HG02763 (cell line): ENCODE measurements around the gene BMERB1.
"Not testable (repeated sequence)": the region's sequence is repeated elsewhere in the genome, so short reads cannot be mapped to it uniquely, and the experiment has no call there.

Experiments used
- ATAC-seq: cut with Tn5 transposase; IDR thresholded peaks from one replicate; pipeline ENCODE4 v1.9.1; 2021; ENCODE audit warnings: mild to moderate bottlenecking, moderate library complexity; ENCODE audit not compliant: unreplicated experiment

BMERB1 gene

DNA sequence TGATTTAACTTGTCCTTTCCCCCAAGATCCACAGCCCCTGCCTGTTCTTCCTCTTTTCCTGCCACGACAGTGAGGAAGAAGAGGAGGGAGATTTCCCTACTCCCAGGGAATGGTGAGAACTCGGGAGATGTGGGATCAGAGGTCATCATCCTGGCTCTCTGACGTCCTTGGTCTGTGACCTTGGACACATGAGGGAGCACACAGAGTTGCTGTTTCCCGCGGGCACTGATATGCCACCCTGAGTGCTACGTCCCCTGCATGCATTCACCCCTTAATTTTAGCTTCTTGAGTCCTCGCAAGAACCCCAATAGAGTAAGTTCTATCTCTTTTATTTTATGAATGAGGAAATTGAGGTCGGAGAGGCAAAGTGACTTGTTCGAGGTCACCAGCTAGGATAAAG is 85.4 kb downstream of the BMERB1 start:
- ATAC-seq, result no peak

GRCh38 chr16:15521390-15521757 is 87.0 kb downstream of the BMERB1 start:
- ATAC-seq, result no peak

DNA sequence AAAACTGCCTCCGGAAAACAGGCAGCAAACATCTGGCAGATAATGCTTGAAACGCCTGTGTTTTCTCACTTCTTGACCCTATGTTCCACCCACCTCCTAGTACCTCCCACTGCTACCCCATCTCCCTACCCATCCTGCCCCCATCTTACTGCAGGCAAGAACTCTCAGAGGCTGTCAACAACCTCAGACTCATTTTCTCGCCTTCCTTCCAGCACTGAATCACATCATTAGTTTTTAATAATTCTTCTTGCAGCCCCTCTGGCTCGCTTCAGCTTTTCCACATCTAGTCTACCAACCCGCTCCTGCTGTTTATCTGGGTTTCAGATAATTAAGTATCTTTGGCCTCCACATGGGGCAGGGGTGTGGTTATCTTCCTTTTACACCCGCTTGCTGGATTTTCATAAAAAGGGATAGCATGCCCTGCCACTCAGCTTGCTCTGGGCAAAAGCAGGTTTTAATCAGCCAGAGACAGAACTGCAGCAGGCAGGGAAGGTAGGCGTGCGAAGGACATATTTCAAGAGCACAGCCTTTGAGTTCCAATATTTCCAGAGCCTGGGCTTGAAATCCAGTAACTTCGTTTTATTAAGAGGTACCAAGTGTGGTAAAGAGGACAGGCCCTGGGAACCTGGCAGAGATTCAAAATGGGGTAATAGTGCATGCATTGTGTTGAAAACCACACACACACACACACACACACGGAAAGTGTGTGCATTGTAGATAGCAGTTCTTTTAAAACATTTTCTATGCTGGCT is 87.5 kb downstream of the BMERB1 start:
- ATAC-seq, result no peak

DNA sequence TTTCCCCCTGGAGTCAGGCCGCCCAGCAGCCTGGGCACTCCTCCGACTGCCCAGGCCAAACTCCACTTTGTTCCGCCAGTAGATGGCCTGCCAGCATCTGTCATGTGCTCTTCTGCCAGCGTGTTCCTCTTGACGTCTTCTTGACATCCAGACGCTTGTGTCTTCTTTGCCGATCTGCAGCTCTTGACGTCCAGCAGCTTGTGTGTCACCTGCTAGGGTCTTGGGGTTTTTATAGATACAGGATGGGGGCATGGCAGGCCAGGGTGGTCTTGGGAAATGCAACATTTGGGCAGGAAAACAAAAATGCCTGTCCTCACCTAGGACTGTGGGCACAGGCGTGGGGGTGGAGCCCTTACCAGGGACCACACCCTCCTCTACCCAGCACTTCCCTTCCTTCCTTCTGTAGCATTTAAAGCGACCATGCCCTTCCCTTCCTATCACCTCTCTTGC is 88.7 kb downstream of the BMERB1 start:
- ATAC-seq, result no peak

DNA sequence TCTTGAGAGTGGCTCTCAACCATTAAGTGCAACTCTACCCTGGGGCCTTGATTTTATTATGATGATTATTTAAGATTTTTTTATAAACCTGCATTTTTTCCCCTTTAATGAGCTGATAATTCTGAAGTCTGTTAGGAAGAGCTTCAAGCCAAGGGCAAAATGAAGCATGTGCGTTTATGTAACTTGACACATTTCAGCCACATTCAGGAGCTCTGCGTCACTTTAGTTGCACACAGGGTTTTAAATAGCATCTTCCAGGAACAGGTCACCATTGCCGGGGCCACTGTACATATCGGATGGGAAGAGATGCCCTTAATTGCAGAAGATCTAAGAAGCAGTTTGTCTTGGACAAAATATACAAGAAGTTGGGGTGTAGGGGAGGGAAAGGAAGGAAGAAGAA is 89.6 kb downstream of the BMERB1 start:
- ATAC-seq, result no peak

DNA sequence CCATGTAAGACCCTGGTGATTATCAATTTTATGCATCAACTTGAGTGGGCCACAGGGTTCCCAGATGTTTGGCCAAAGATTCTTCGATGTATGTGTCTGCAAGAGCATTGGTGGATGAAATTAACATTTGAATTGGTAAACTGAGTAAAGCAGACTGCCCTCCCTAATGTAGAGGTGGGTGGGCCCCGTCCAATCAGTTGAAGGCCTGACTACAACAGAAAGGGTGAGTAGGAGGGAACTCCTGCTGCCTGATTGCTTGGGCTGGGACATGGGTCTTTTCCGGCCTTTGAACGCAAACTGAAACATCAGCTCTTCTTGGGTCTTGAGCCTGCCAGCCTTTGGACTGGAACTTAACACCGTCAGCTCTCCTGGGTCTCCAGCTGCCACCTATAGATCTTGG is 90.6 kb downstream of the BMERB1 start:
- no peak for ATAC-seq

GRCh38 chr16:15526097-15526496 is 91.7 kb downstream of the BMERB1 start:
- no peak for ATAC-seq

- ATAC-seq, result no peak
Observed at GRCh38 chr16:15526731-15527130, 92.3 kb downstream of the BMERB1 start.

GRCh38 chr16:15529673-15530072 is 95.3 kb downstream of the BMERB1 start:
- no peak for ATAC-seq

DNA sequence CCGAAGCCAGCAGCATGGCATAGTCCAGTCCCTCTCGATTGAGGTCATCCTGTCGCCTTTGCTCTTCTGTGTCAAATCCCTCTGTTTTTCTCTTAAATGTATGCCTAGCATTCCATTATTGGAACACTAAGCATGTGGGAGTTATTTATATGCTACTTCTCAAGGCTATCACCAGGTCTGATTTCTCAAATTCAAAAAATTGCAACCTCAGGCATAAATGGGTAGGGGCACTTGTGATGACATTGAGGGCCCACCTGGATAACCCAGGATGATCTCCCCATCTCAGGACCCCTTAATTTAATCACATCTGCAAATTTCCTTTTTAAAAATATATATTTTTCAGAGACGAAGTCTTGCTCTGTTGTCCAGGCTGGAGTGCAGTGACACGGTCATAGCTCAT is 95.7 kb downstream of the BMERB1 start:
- ATAC-seq, result no peak

DNA sequence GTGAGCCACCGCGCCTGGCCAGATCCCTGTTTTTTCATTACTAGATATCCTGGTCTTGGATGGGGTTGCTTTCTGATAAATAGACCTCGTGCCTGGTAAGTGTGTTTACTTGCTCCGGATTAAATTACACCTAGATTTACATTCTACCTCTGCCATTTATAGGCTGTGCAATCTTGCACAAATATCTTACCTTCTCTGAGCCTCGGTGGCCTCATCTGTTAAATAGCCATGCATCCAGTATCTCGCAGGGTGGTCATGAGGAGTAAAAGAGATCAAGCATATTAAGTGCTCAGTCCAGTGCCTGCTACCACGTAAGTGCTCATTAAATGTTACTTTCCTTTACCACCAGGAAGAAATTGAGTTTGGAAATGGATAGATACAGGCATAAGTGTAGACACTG is 98.4 kb downstream of the BMERB1 start:
- ATAC-seq, result no peak

DNA sequence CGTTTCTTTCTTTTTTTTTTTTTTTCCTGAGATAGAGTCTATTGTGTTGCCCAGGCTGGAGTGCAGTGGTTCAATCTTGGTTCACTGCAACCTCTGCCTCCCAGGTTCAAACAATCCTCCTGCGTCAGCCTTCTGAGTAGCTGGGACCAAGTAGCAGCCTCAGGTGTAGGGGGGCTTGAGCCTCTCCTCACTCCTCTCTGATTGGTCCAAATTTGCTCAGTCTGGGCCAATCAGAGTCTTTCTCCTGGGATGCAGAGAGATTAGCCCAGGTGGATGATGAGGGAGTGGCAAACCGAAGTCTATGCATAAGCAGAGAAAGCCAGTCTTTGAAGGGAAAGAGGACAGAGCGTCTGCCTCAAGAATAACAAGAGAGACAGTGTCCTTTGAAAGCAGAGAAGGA is 99.0 kb downstream of the BMERB1 start:
- no peak for ATAC-seq

- ATAC-seq, result no peak
Observed at GRCh38 chr16:15535772-15536171, 101.4 kb downstream of the BMERB1 start.

DNA sequence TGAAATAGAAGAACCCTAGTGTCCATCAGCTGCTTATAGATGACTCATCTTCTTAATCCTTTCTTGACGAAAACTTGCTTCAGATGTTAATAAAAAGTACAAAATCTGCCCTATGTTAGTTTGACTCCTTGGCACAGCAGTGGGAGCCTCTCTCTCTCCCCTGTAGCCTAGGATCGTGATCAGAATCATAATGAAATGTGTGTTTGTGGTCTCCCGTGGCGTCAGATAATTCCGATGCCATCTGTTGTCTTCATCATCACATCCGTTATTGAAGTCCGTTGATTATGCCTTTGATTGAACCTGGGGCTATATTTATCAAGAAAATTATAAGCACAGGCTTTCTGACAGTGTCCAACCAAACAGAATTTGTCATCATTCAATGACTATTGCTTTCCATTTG is 102.5 kb downstream of the BMERB1 start:
- no peak for ATAC-seq

DNA sequence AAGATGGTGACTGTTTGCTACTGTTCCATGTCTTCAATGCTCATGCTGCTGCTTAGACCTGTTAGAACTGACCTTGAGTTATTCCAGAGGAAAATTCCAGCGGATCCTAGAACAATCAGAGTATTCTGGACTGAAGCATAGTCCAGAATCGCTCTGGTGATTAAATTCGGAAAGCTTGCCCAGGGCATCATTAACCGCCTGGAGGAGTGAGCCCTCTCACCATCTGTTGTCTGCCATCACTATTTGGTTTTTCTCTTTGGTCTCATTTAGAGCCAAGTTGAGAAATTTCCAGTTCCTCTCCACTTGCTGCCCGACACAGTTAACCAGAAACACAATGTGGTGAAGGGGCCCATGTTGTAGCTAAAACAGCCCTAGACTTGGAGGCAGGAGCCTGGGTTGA is 104.1 kb downstream of the BMERB1 start:
- ATAC-seq, result no peak

DNA sequence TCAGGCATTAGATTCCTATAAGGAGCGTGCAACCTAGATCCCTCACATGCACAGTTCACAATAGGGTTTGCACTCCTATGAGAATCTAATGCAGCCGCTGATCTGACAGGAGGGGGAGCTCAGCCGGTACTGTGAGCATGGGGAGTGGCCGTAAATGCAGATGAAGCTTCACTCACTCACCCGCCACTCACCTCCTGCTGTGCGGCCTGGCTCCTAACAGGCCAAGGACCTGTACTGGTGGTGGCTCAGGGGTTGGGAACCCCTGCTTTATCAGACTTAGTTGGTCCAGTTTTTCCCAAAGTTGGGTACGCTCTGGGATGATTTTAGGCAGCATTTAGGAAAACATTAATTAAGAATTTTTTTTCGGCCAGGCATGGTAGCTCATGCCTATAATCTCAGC is 104.8 kb downstream of the BMERB1 start:
- no peak for ATAC-seq

DNA sequence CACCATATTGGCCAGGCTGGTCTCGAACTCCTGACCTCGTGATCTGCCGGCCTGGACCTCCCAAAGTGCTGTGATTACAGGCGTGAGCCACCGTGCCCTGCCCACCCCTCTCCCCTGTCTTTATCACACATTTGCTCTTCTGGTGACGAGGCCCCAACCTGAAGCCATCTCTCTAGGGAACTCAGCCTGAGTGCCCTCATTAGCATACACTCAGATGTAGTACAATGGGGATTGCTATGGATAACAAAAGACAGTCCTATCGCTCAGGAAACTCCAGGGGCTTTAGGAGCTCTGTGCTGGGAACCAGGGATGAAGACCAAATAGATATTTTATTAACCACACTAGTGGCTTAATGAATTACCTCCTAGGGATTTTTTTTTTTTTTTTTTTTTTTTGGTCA is 107.9 kb downstream of the BMERB1 start:
- ATAC-seq, result no peak

DNA sequence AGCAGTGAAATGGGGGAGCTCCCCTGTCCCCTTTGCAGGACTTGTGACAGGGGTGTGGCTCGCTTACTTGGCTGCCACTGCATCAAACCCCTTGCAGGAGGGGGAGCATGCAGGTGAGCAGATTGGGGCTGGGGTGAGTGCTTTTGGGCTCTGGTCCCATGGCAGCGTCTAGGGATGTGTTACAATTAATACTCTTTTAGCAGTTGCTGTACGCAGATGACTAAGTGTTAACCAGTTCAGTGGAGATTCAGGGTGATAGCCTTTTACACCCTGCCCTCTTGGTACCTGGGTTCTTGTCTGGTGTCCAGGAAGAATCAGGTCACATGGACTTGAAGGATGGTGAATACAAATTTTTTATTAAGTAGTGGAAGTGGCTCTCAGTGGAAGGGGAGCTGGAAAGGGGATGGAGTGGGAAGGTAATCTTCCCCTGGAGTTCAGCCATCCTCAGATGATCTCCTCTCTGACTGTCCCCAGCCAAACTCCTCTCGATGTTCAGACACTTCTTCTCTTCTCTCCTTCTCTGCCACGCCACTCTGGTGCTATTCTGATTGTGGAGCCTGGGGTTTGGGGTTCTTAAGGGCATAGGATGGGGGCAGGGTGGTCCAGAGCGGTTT is 108.5 kb downstream of the BMERB1 start:
- no peak for ATAC-seq

DNA sequence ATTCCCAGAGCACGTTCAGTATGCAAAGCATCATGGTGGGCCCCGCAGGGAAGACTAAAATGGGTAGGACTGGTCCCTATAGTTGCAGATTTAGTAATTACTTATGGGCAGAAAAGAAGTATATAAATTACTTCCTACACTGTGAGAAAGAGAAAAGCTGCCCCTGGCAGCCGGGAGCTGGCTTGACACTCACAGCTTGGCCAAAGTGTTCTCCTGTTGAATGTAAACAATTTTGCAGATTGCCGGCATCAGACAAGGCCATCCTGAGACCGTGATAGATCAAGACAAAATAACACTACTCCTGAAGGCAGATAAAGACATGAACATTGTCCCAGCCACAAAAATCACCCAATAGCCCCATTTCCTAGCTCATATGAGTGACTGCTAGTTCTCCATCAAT is 110.0 kb downstream of the BMERB1 start:
- no peak for ATAC-seq

GRCh38 chr16:15545544-15545943 is 111.2 kb downstream of the BMERB1 start:
- ATAC-seq, result no peak

- ATAC-seq, result not testable (repeated sequence)
Observed at GRCh38 chr16:15547072-15547767, 112.8 kb downstream of the BMERB1 start.

DNA sequence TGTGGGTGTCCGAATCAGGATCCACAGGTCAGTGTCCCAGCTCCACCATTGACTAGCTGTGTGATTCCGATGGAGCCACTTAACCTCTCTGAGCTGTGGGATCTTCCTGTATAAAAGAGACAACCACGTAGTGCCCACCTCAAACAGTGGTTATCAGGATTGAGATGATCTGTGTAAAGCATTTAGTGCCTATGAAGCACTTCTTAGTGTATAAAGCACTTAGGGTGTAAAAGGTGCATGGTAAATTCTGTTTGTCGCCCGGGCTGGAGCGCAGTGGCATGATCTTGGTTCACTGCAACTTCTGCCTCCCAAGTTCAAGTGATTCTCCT is 113.3 kb downstream of the BMERB1 start:
- ATAC-seq, result no peak
